Esophagus muscularis mucosa (tissue), 3 donors: ENCODE results near the gene VSIG10L.
A peak's percentile ranks its signal among the peaks of the same experiment; 100 is the strongest.

Experiments
- CTCF ChIP-seq, 3 experiments: fragments of 200-600 bp in 2 of 3; fragments of 450-650 bp in 1 of 3; sonication (generic) in 2 of 3; IDR thresholded peaks; one replicate each; pipeline ENCODE4 v1.5.1; 2017 to 2019; ENCODE audit warnings: antibody characterized with exemption in 3 of 3, mild to moderate bottlenecking in 2 of 3, moderate library complexity in 1 of 3
- POLR2AphosphoS5 ChIP-seq, 2 donors: sonication (generic); formaldehyde crosslinking; IDR thresholded peaks; one replicate each; pipeline ENCODE4 v1.6.1; 2017; ENCODE audit warnings: antibody characterized with exemption in 2 of 2

- TF ChIP-seq POLR2AphosphoS5 (IDR thresholded peaks at IDR 0.05) (peak in 1 of 2 donors; percentile 91), CTCF (IDR thresholded peaks at IDR 0.05) (no peak)
Measured at GRCh38 chr19:51365965-51366388, 24.0 kb upstream of the VSIG10L start, which contains the start of gene ETFB.
